Measurements from ENCODE around the gene ABHD6. TPM values are rescaled to one million over a fixed set of nuclear protein-coding genes. Genes with fewer than 3 reads are reported as not detected.
"Not testable (repeated sequence)": the region's sequence is repeated elsewhere in the genome, so short reads cannot be mapped to it uniquely, and the experiment has no call there.

ABHD6 gene
- total RNA-seq, 2 donors from 2014 or later = 6.1 to 10.6 TPM

GRCh38 chr3:58270485-58270884, 32.9 kb downstream of the ABHD6 start:
- Histone ChIP-seq H3K27me3 (replicated peaks; ENCODE audit: insufficient read depth) (no peaks in the 10 kb centered on the region), H3K4me3 (no peak overlapping the region), H3K4me1 (ENCODE audit: control insufficient read depth in 1 of 2, low read depth in 2 of 2) (peaks cover 0 to 10% of the 10 kb centered on the region in 2 donors), H3K9me3 (no peaks in the 10 kb centered on the region), H3K36me3 (peaks cover 8% of the 10 kb centered on the region), H3K27ac (no peak overlapping the region)
- ATAC-seq (ENCODE audit: insufficient number of reproducible peaks, low FRiP score, low read depth) (no peak), DNase-seq (ENCODE audit: low spot score) (no peak)
- no peak for TF ChIP-seq CTCF (IDR thresholded peaks at IDR 0.05)

GRCh38 chr3:58271901-58272501, 34.4 kb downstream of the ABHD6 start:
- Histone ChIP-seq H3K36me3 (peaks cover 8% of the 10 kb centered on the region), H3K9me3 (no peaks in the 10 kb centered on the region), H3K4me1 (ENCODE audit: control insufficient read depth in 1 of 2, low read depth in 2 of 2) (peaks cover 0 to 10% of the 10 kb centered on the region in 2 donors), H3K27ac (peak overlapping the region in 1 of 2 donors; percentile 47), H3K27me3 (replicated peaks; ENCODE audit: insufficient read depth) (no peaks in the 10 kb centered on the region), H3K4me3 (no peak overlapping the region)
- DNase-seq (ENCODE audit: low spot score) (no peak), ATAC-seq (ENCODE audit: insufficient number of reproducible peaks, low FRiP score, low read depth) (peak; percentile 69)
- no peak for TF ChIP-seq CTCF (IDR thresholded peaks at IDR 0.05)

- H3K9me3 ChIP-seq = no peaks in the 10 kb centered on the region
- H3K27ac ChIP-seq = peak overlapping the region in 1 of 2 donors; percentile 47
- no peaks in the 10 kb centered on the region for H3K27me3 ChIP-seq (replicated peaks; ENCODE audit: insufficient read depth)
- H3K36me3 ChIP-seq = peaks cover 5% of the 10 kb centered on the region
- no peak overlapping the region for H3K4me3 ChIP-seq
- H3K4me1 ChIP-seq (ENCODE audit: control insufficient read depth in 1 of 2, low read depth in 2 of 2) = peaks cover 0 to 10% of the 10 kb centered on the region in 2 donors
- no peak for TF ChIP-seq CTCF (IDR thresholded peaks at IDR 0.05)
- ATAC-seq (ENCODE audit: insufficient number of reproducible peaks, low FRiP score, low read depth) (no peak), DNase-seq (ENCODE audit: low spot score) (no peak)
Measured at GRCh38 chr3:58272891-58273290, 35.3 kb downstream of the ABHD6 start.

- not testable (repeated sequence) for DNase-seq (ENCODE audit: low spot score); H3K4me3 ChIP-seq; H3K9me3 ChIP-seq; H3K36me3 ChIP-seq; H3K27me3 ChIP-seq (replicated peaks; ENCODE audit: insufficient read depth); ATAC-seq (ENCODE audit: insufficient number of reproducible peaks, low FRiP score, low read depth)
- Histone ChIP-seq H3K27ac (peak overlapping the region in 1 of 2 donors; percentile 47), H3K4me1 (ENCODE audit: control insufficient read depth in 1 of 2, low read depth in 2 of 2) (peaks cover 0 to 10% of the 10 kb centered on the region in 2 donors)
Measured at GRCh38 chr3:58273362-58273761, 35.8 kb downstream of the ABHD6 start.

GRCh38 chr3:58274027-58274614, 36.5 kb downstream of the ABHD6 start:
- ATAC-seq (ENCODE audit: insufficient number of reproducible peaks, low FRiP score, low read depth) (no peak), DNase-seq (ENCODE audit: low spot score) (no peak)
- Histone ChIP-seq H3K9me3 (no peaks in the 10 kb centered on the region), H3K27ac (no peak overlapping the region), H3K36me3 (peaks cover 5% of the 10 kb centered on the region), H3K4me3 (no peak overlapping the region), H3K27me3 (replicated peaks; ENCODE audit: insufficient read depth) (no peaks in the 10 kb centered on the region), H3K4me1 (ENCODE audit: control insufficient read depth in 1 of 2, low read depth in 2 of 2) (peaks cover 0 to 10% of the 10 kb centered on the region in 2 donors)
- TF ChIP-seq CTCF (IDR thresholded peaks at IDR 0.05) = no peak

Data from thoracic aorta (tissue), 2 donors.